Renal cortex interstitium (tissue), 15 donors: ENCODE data around the gene OSBPL9. TPM values are rescaled to one million over a fixed set of nuclear protein-coding genes. Genes with fewer than 3 reads are reported as not detected.
A peak's percentile ranks its signal among the peaks of the same experiment; 100 is the strongest.

Experiments used
- DNase-seq, 11 donors: peaks; one replicate each; pipeline ENCODE4 v3.0.0-alpha.2; 2013; ENCODE audit warnings: low read depth in 9 of 11, low spot score in 4 of 11; ENCODE audit errors: extremely low read depth in 1 of 11
- long read RNA-seq, 16 experiments: transcript quantifications; one replicate each; lab custom pipeline, GENCODE V29; 2026
- polyA plus RNA-seq, 3 donors: library from polyadenylated mRNA; unstranded; fragments of 120-200 nt; gene quantifications; one replicate each; pipeline ENCODE4 v1.2.1, GENCODE V29; 2013; ENCODE audit not compliant: insufficient read length in 3 of 3

Gene OSBPL9, protein sequence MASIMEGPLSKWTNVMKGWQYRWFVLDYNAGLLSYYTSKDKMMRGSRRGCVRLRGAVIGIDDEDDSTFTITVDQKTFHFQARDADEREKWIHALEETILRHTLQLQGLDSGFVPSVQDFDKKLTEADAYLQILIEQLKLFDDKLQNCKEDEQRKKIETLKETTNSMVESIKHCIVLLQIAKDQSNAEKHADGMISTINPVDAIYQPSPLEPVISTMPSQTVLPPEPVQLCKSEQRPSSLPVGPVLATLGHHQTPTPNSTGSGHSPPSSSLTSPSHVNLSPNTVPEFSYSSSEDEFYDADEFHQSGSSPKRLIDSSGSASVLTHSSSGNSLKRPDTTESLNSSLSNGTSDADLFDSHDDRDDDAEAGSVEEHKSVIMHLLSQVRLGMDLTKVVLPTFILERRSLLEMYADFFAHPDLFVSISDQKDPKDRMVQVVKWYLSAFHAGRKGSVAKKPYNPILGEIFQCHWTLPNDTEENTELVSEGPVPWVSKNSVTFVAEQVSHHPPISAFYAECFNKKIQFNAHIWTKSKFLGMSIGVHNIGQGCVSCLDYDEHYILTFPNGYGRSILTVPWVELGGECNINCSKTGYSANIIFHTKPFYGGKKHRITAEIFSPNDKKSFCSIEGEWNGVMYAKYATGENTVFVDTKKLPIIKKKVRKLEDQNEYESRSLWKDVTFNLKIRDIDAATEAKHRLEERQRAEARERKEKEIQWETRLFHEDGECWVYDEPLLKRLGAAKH
- 100 to 1,000 TPM; 123 to 159 (median 134) TPM for polyA plus RNA-seq
- long read RNA-seq, donor 1, partial matches to known transcripts: 10 of 17 reads
- long read RNA-seq, donor 1, other reads (novel, unspliced or antisense): 0 of 17 reads
- long read RNA-seq, donor 2, partial matches to known transcripts: 114 of 120 reads
- long read RNA-seq, donor 2, other reads (novel, unspliced or antisense): 0 of 120 reads
- long read RNA-seq, donor 3, transcript OSBPL9-222 (21 exons, 2,210 nt): major isoform, 5 of 29 reads
- long read RNA-seq, donor 3, partial matches to known transcripts: 18 of 29 reads
- long read RNA-seq, donor 3, other reads (novel, unspliced or antisense): 0 of 29 reads
- long read RNA-seq, donor 4, partial matches to known transcripts: 123 of 153 reads
- long read RNA-seq, donor 4, other reads (novel, unspliced or antisense): 20 of 153 reads
- long read RNA-seq, donor 5: 0 reads
- long read RNA-seq, donor 6, partial matches to known transcripts: 143 of 160 reads
- long read RNA-seq, donor 6, other reads (novel, unspliced or antisense): 9 of 160 reads
- long read RNA-seq, donor 7, transcript OSBPL9-222 (21 exons, 2,210 nt): major isoform, 5 of 31 reads
- long read RNA-seq, donor 7, partial matches to known transcripts: 22 of 31 reads
- long read RNA-seq, donor 7, other reads (novel, unspliced or antisense): 0 of 31 reads
- long read RNA-seq, donor 8, transcript OSBPL9-203 (24 exons, 2,893 nt): major isoform, 7 of 197 reads
- long read RNA-seq, donor 8, partial matches to known transcripts: 172 of 197 reads
- long read RNA-seq, donor 8, other reads (novel, unspliced or antisense): 10 of 197 reads
- long read RNA-seq, donor 9, partial matches to known transcripts: 19 of 26 reads
- long read RNA-seq, donor 9, other reads (novel, unspliced or antisense): 0 of 26 reads
- long read RNA-seq, donor 10, partial matches to known transcripts: 29 of 33 reads
- long read RNA-seq, donor 10, other reads (novel, unspliced or antisense): 0 of 33 reads
- long read RNA-seq, donor 11, partial matches to known transcripts: 78 of 84 reads
- long read RNA-seq, donor 11, other reads (novel, unspliced or antisense): 0 of 84 reads
- long read RNA-seq, donor 12, partial matches to known transcripts: 125 of 135 reads
- long read RNA-seq, donor 12, other reads (novel, unspliced or antisense): 6 of 135 reads
- long read RNA-seq, donor 13, partial matches to known transcripts: 28 of 35 reads
- long read RNA-seq, donor 13, other reads (novel, unspliced or antisense): 0 of 35 reads
- long read RNA-seq, donor 14, transcript OSBPL9-203 (24 exons, 2,893 nt): major isoform, 5 of 87 reads
- long read RNA-seq, donor 14, partial matches to known transcripts: 79 of 87 reads
- long read RNA-seq, donor 14, other reads (novel, unspliced or antisense): 0 of 87 reads
- long read RNA-seq, donor 15, partial matches to known transcripts: 11 of 15 reads
- long read RNA-seq, donor 15, other reads (novel, unspliced or antisense): 0 of 15 reads
- long read RNA-seq, donor 16, transcript OSBPL9-222 (21 exons, 2,210 nt): major isoform, 13 of 407 reads
- long read RNA-seq, donor 16, partial matches to known transcripts: 357 of 407 reads
- long read RNA-seq, donor 16, other reads (novel, unspliced or antisense): 21 of 407 reads

DNA sequence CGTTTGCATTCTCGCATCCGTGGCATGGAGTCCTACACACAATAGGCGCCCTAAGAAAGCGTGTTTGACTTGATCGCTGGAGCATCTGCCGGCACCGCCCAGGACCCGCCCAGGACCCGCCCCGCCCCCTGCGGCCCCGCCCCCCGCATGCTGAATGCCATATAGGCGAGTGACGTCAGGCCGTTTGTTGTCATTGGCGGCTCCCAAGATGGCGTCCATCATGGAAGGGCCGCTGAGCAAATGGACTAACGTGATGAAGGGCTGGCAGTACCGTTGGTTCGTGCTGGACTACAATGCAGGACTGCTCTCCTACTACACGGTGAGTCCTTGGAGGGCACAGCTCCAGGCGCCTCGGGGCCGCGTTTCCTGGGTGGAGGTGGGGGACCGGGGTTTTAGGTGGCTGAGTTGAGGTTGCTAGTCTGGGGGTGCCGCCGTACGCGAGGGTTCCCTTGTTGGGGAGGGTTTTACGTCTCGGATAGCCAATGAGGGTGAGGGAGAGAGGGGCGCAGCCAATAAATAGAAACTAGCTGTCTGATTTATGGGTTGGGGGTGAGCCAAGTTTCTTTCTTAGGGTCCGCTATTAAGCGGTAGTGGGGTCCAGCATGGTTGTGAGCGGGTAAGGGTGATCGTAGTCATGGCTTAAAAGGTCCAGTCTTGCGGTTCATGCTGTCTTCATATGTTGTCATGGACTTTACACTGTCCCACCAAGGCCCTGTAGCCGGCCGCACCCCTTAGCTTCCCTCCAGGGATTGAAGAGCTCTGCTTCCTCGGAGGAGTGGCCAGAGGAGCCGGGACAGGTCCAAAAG is at the start of gene OSBPL9:
Gene OSBPL9 (plus strand): TSS at position 190 of the 806 bp plus-strand sequence. CDS start 19 bp downstream, at position 209.
- DNase-seq: peak; percentile 74 to 92 (median 90)

DNA sequence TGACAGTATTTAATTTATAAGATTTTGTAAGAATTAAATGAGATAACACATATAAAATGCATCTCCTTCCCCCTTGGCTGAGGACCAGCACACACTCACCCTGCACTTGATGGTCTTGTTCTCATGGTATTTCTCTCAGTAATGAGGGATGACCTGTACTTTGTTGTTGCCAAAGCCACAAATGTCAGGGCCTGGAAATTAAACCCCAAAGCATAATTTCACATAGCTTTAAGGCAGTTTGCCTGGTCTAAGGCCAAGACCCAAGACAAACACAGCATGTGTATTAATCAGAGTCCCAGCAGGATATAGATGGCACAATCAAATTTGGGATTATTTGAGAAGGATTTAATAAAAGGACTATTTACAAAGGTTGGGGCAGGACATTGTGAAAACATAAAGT is 49.2 kb upstream of the OSBPL9 start:
- no peak for DNase-seq

DNA sequence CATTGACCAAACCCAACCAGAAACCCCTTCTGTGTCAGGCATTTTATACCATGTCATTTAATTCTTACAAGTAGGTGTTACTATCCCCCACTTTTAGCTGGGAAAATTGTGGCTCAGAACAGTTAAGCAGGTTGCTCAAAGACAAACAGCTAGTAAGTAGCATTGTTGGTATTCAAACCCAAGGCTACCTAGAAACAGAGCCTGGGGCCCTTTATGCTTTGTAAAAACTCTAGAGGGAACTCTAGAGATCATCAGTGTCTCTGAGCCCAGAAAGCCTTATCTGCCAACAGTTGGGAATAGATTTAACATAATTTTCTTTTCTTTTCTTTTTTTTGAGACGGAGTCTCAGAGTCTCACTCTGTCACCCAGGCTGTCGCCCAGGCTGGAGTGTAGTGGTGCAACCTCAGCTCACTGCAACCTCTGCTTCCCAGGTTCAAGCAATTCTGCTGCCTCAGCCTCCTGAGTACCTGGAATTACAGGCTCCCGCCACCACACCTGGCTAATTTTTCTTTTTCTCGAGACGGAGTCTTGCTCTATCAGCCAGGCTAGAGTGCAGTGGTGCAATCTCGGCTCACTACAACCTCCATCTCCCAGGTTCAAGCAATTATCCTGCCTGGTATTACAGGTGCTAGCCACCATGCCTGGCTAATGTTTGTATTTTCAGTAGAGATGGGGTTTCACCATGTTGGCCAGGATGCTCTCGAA is 48.5 kb upstream of the OSBPL9 start:
- DNase-seq: no peak

DNA sequence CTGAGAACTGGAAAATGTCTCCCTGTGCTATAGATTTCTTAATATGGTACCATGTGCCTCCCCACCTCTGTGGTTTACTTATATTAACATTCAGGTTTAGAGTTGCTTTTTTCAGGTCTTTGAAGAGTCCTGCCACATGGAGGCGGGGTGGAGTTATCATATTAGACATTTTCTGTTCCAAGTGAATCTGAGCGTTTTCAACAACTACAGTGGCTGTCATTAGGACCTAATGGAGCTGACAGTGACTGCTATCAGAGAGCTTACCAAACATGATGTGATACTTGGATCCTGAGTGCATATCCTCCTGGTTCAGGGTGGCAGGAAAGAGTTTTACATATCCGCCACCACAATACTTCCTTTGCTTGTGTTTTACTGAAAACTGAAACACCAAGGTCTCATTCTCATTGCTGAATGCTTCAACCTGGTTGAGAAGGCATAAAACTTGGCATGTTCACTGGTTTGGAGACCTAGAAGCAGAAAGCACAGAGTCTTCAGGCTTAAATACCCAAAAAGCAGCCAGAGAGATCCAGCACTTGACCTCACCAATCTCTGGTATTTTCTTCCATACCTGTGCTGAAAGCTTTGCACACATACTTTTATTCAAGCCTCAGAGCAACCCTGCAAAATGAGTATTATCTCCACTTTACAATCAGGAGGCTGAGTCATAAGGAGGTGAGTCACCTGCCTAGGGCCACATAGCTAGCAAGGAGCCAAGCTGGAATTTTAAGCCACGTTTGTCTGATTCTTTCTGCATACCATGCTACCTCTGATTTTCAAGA is 47.4 kb upstream of the OSBPL9 start:
- DNase-seq: peak in 1 of 11 donors; percentile 6

DNA sequence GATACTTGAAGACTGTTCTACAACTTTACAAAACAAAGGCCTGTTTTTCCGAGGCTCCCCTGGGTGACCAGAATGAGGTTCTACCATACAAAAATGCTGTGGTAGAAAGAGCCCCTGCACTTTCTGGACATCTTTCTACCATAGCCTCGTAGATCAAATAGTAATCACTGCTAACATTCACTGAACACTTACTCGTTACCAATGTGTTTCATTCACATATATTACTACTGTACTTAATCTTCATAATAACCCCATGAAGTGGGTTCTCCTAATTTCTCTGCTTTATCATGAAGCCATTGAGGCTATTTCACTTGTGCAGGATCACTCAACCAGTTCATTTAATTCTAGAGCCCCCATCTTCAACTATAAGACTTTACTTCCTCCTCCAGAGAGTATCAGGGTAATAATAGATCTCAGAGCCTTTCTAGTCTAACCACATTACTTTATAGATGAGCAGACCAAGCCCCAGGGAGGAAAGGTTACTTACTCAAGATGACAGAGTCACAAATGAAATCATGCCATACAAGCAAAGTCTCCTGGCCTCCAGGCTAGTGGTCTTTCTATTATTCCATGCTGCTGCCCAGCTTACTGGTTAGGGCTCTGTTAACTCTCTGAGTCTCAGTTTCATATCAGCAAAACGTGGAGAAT is 46.7 kb upstream of the OSBPL9 start:
- DNase-seq: no peak

DNA sequence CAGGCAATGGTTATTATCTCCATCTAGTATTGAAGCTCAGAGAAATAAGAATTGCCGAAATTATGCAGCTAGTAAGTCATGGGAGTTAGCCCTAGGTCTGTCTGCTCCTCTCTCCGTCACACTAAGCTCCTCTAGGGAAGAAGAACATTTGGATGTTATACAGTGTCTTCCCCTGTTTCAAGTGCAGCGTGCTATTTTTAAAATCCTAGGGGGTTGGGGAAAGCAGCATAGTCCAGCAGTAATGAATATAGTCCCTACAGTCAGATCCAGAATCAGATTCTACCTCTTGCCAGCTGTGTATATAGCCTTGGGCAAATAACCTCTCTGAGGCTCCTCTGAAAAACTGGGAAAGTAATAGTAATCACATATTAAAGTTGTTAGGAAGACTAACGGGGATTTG is 44.5 kb upstream of the OSBPL9 start:
- DNase-seq: no peak

DNA sequence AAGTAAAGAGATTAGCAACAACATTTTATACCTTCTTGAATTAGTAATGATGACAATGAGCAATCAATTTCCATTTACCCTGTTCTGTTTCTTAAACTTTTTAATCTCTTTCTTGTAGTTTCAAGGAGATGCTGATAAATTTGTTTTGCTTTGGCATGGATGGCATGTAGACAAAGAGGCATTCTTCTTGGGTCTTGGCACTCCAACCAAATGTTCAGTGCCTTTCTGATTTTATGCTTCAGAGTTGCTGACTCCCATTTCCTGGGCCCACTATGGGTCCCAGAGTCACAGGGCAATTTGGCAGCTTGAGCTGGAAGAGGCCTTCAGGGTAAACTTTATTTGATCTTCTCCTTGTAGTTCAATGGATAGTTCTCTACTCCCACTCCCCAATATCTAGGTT is 42.1 kb upstream of the OSBPL9 start:
- no peak for DNase-seq

DNA sequence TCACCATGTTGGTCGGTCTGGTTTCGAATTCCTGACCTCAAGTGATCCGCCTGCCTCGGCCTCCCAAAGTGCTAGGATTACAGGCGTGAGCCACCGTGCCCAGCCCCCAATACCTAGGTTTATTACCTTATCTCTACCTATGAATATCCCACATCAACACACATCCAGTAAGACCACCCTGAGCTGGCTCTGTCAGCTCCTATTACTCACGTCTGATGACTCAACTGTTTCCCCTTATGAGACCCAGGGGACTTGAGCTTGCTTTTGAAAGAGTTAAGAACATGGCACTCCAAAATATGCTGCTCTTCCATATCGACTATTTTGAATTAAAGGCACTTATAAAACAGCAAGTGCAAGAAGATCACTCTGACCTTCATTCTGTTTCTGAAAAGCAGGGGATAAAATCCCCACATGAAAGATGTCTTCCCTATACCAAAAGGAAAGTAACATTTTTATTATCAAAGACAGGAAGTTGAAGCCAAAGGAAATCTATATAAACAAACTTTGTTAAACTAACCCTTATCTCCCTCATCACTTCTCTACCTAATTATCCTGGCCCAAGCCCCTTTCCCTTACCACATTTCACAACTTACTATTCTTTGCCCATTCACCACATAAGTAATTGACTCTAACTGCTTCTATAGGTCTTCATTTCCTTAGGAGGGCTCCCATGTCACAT is 41.3 kb upstream of the OSBPL9 start:
- no peak for DNase-seq

DNA sequence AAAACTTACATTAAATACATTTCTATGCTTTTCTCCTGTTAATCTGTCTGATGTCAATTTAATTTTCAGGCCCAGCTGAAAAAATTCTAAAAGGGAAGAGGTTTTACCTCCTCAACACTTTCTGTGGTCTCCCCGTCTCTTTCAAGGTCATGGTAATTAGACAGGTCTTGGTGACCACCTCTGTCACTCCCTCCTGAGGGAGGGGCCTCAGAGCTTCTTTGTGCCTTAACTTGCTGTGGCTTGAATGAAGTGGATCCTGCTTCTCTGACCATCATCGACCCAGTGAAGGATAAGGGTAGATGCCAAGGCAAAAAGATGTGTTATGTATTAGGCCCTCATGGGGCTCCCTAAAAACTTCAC is 40.8 kb upstream of the OSBPL9 start:
- DNase-seq: no peak

DNA sequence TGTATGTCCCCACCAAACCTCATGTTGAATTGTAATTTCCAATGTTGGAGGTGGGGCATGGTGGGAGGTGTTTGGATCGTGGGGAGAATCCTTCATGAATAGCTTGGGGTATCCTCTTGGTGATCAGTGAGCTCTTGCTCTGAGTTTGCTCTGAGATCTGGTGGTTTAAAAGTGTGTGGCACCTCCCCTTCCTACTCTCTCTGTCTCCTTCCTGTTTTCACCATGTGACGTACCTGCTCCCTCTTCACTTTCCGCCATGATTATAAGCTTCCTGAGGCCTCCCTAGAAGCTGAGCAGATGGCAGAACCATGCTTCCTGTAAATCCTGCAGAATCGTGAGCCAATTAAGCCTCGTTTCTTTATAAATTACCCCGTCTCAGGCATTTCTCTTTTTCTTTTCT is 40.0 kb upstream of the OSBPL9 start:
- no peak for DNase-seq

DNA sequence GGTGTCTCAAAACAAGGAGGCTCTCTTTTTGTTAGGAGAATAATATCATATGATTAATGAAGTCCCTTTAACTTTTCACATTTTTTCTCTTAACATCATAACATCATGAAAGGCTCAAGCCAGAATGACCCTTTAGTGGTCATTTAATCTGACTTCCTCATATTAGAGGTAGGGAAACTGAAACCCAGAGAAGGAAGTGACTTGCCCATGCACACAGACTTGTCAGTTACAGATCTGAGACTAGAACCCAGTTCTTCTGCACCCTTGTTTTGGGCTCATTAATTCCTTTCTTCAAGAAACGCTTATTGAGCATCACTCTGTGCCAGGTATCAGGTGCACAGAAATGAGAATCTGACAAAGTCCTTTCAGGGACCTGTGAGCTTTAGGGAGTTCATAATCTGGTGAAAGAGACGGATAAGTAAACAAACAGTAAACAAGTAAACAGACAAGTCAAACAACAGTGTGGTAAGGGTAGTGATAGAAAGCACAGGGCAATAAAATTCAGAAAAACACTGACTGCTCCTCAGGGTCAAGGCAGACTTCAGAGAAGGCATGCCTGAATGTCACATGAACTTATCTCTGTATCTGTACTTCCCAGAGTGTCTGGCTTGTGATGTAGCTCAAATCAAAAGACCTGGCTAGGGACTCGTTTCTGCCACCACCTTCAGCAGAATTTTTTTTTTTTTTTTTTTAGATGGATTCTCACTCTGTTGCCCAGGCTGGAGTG is 38.3 kb upstream of the OSBPL9 start:
- no peak for DNase-seq

DNA sequence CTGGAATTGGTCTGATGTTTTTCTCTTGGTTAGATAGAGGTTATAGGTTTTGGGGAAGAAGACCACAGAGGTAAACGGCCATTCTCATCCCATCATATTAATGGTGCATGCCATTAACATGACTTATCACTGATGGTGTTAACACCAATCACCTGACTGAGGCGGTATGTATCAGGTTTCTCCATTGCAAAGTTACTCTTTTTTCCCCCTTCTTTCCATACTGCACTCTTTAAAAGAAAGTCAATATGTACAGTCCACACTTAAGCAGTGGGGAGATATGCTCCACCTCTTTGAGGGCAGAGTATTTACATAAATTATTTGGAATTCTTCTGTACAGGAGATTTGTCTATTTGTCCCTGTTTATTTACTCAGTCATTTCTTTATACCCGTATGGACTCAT is 35.7 kb upstream of the OSBPL9 start:
- DNase-seq: no peak

DNA sequence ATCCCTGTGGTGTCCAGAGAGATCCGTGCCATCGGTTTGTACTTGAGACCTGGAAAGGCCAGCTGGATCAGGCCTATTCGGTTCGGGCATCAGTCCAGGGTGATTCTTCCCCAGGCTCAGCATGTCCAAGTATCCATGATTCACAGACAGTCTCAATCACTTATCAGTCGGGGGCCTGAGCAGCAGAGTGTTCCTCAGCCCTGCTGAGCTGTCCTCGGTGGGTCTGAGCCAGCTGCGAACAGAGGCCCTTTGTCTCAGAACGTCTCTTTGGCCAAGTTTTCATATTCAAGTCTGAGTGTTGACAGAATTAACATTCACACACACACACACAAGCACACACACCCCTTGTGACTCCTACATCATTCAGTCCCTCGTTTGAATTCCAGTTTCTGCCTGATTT is 33.4 kb upstream of the OSBPL9 start:
- DNase-seq: no peak
